GM19328 (cell line): ENCODE data around the gene BEAN1.
"Not testable (repeated sequence)": the region's sequence is repeated elsewhere in the genome, so short reads cannot be mapped to it uniquely, and the experiment has no call there.

ENCODE experiments used
- ATAC-seq: cut with Tn5 transposase; IDR thresholded peaks from one replicate; pipeline ENCODE4 v1.9.1; 2021; ENCODE audit warnings: mild to moderate bottlenecking, moderate library complexity; ENCODE audit not compliant: unreplicated experiment

Gene BEAN1

GRCh38 chr16:66497921-66498320 lies 70.8 kb downstream of the BEAN1 start:
- ATAC-seq: not testable (repeated sequence)

GRCh38 chr16:66501563-66501962 lies 74.5 kb downstream of the BEAN1 start:
- ATAC-seq: not testable (repeated sequence)

- ATAC-seq: no peak
Measured at GRCh38 chr16:66502020-66502913, 75.2 kb downstream of the BEAN1 start.

- no peak for ATAC-seq
Measured at GRCh38 chr16:66503030-66503429, 75.9 kb downstream of the BEAN1 start.

GRCh38 chr16:66503612-66504011 lies 76.5 kb downstream of the BEAN1 start:
- no peak for ATAC-seq

GRCh38 chr16:66507731-66508239 lies 80.7 kb downstream of the BEAN1 start:
- ATAC-seq: no peak

GRCh38 chr16:66508248-66508913 lies 81.3 kb downstream of the BEAN1 start:
- no peak for ATAC-seq

- ATAC-seq: no peak
Measured at GRCh38 chr16:66508914-66509496, 81.9 kb downstream of the BEAN1 start.

GRCh38 chr16:66509576-66509975 lies 82.5 kb downstream of the BEAN1 start:
- ATAC-seq: no peak

- no peak for ATAC-seq
Measured at GRCh38 chr16:66510298-66510697, 83.2 kb downstream of the BEAN1 start.

GRCh38 chr16:66510711-66511601 lies 83.9 kb downstream of the BEAN1 start:
- no peak for ATAC-seq

- ATAC-seq: no peak
Measured at GRCh38 chr16:66511602-66512271, 84.6 kb downstream of the BEAN1 start.

GRCh38 chr16:66512272-66513110 lies 85.4 kb downstream of the BEAN1 start:
- no peak for ATAC-seq

GRCh38 chr16:66513111-66513723 lies 86.1 kb downstream of the BEAN1 start:
- no peak for ATAC-seq

GRCh38 chr16:66514391-66514790 lies 87.3 kb downstream of the BEAN1 start:
- ATAC-seq: not testable (repeated sequence)

- not testable (repeated sequence) for ATAC-seq
Measured at GRCh38 chr16:66514980-66515595, 88.0 kb downstream of the BEAN1 start.

- ATAC-seq: no peak
Measured at GRCh38 chr16:66515596-66516508, 88.8 kb downstream of the BEAN1 start.
